Tibial nerve (tissue), 3 donors: ENCODE data around the gene SERPINB2.

ENCODE experiments used
- CTCF ChIP-seq, 5 experiments: fragments of 200-600 bp in 3 of 5; fragments of 450-650 bp in 2 of 5; sonication (generic) in 3 of 5; IDR thresholded peaks; one replicate each; pipeline ENCODE4 v1.5.1; 2016 to 2019; ENCODE audit warnings: antibody characterized with exemption in 5 of 5, mild to moderate bottlenecking in 3 of 5, moderate library complexity in 2 of 5
- POLR2A ChIP-seq, 2 donors: fragments of 450-650 bp; IDR thresholded peaks; one replicate each; pipeline ENCODE4 v1.6.1; 2017; ENCODE audit warnings: antibody characterized with exemption in 2 of 2, mild to moderate bottlenecking in 2 of 2, moderate library complexity in 2 of 2

GRCh38 chr18:63869851-63870250 is 17.7 kb upstream of the SERPINB2 start:
- TF ChIP-seq CTCF (IDR thresholded peaks at IDR 0.05) (no peak), POLR2A (IDR thresholded peaks at IDR 0.05) (no peak)
